HG03066 (cell line): Measurements from ENCODE around the gene KIF20A.
"Not testable (repeated sequence)": the region's sequence is repeated elsewhere in the genome, so short reads cannot be mapped to it uniquely, and the experiment has no call there.

Experiments used
- ATAC-seq: cut with Tn5 transposase; IDR thresholded peaks from one replicate; pipeline ENCODE4 v1.9.1; 2021; ENCODE audit warnings: low read depth; ENCODE audit not compliant: unreplicated experiment

KIF20A gene

DNA sequence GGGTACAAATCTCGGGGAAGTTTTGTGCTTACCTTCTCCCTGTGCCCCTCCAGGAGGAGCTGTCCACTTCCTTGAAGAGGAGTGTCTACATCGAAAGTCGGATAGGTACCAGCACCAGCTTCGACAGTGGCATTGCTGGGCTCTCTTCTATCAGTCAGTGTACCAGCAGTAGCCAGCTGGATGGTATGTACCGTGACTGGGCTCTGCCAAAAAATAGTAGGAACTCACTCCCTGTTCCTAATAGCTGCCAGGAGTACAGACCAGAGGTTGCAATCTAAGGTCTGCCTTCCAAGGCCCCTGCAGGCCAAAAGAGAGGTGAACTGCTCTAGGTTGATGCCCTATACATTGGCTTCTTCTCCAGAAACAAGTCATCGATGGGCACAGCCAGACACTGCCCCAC lies 3.9 kb downstream of the KIF20A start:
- no peak for ATAC-seq

DNA sequence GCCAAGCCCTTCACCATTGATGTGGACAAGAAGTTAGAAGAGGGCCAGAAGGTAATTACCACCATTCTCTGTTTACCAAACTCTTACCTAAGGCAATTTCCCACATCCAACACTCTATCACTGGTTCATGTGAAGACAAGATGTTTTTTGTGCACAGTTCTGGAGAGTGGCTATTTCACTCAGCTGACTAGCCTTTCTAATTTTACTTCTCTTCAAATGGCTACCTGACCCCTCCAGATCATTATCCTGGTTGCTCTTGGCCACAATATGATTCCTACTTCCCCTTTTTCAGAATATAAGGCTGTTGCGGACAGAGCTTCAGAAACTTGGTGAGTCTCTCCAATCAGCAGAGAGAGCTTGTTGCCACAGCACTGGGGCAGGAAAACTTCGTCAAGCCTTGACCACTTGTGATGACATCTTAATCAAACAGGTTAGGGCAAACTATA lies 7.1 kb downstream of the KIF20A start:
- no peak for ATAC-seq

GRCh38 chr5:138188626-138189025 lies 9.7 kb downstream of the KIF20A start:
- ATAC-seq = no peak

- ATAC-seq = no peak
Measured at GRCh38 chr5:138192826-138193225, 13.9 kb downstream of the KIF20A start.

DNA sequence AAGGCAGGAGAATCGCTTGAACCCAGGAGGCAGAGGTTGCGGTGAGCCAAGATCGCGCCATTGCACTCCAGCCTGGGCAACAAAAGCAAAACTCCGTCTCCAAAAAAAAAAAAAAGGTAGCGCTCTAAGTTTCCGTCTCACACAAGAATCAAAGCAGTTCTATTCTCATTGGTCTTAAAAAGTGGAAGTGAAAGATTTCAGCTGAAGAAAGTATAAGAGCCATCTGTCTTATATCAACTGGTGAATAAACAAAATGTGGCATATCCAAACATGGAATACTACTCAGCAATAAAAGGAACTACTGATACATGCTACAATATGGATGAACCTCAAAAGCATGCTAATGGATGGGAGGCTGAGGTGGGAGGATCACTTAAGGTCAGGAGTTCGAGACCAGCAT lies 14.9 kb downstream of the KIF20A start:
- not testable (repeated sequence) for ATAC-seq

- ATAC-seq = no peak
Measured at GRCh38 chr5:138210985-138211384, 32.1 kb downstream of the KIF20A start.

DNA sequence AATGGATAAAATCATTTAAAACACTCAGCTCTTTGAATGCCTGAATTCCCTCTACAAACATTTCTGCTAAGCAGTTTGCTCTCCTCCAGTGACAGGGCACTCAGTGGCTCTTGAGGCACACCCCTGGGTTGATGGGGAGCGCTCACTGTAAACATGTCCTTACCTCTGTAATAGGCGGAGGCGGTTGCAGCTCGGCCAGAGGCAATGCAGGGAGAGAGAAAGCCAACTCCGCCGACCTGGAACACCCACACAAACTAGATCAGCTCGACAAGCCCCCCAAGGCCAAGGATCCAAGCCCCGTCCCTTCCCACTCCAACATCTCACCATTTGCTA lies 33.9 kb downstream of the KIF20A start:
- peak; percentile 10 for ATAC-seq

- ATAC-seq = peak; percentile 93
Measured at GRCh38 chr5:138213161-138214029, 34.5 kb downstream of the KIF20A start, which contains the start of gene CDC23. Gene CDC23 (minus strand): TSS chr5:138213323. CDS start chr5:138213312, 11 bp downstream.

GRCh38 chr5:138216799-138217198 lies 37.9 kb downstream of the KIF20A start:
- no peak for ATAC-seq

DNA sequence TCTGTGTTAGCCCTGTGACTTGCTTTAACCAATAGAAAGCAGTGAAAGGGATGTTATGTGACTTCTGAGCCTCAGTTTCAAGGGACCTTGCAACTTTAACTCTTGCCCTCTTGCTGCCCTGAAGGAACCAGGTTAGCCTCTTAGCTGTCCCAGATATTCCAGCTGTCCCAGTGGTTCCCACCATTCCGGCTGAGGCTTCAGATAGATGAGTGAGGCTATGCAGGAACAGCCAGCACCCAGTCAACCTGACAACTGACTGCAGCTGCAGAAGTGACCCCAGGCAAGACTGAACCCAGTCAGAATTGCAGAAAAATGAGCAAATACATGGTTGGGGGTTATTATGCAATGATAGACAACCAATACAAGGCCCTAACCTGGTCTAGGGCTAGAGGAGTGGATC lies 44.6 kb downstream of the KIF20A start:
- no peak for ATAC-seq

GRCh38 chr5:138224712-138225111 lies 45.8 kb downstream of the KIF20A start:
- no peak for ATAC-seq

DNA sequence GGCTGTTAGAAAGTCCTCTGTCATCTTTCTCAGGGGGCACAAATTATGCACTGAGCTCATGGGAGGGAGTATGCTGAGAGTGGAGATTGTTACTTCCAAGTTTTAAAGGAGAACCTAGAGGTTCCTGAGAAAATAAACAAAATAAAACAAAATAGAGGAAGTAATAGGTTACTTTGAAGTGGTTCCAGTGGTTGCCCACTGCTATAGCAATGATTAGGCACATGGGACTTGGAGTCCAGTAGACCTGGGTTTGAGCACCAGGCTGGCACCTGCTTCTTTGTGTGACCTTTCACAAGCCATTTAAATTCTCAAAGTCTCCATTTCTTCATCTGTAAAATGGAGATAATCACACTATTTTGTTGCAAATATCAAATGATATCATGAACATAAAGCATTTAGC lies 48.0 kb downstream of the KIF20A start:
- ATAC-seq = no peak

GRCh38 chr5:138229387-138229786 lies 50.5 kb downstream of the KIF20A start:
- ATAC-seq = no peak

GRCh38 chr5:138230261-138230660 lies 51.3 kb downstream of the KIF20A start:
- no peak for ATAC-seq

DNA sequence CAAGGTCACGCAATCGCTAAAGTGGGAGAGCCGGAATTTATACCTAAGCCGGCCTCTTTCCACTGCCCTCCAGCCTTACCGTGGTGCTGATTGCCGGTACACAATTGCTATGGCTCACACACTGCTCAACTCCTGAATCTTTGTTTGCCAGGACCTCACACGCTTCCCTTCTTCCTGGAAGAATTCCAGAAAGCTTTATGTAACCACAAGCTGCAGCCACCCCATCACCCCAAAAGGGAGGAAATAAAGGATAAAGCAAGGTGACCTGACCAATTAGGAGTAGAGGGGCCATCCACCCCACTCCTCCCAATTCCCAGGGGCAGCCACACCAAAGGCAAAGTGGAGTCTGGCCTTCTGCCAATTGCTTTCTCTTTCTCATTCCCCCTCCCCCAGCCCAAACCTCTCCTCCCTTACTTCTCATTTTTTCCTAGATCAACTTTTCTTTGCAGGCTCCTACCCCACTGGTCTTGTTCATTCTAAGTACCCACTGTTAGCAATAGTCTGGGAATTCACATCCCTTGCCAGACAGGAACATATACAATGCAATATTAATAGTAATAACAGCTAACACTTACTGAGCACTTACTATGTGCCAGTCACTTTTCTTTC lies 52.2 kb downstream of the KIF20A start:
- no peak for ATAC-seq

GRCh38 chr5:138233280-138233679 lies 54.4 kb downstream of the KIF20A start:
- ATAC-seq = no peak

- ATAC-seq = no peak
Measured at GRCh38 chr5:138234651-138235050, 55.7 kb downstream of the KIF20A start.
